PC-9 (cell line): ENCODE measurements around the gene CPNE4. TPM values are rescaled to one million over a fixed set of nuclear protein-coding genes. Genes with fewer than 3 reads are reported as not detected.

Experiments
- BruUV-seq: library from RNA; stranded (reverse); fragments of 400-500 nt; replicated peaks from 2 replicates; lab custom pipeline; 2021; lab: Mats Ljungman, UMichigan
- CTCF ChIA-PET: fragments of 300-600 bp; sonication (Branson Sonifier 250); formaldehyde crosslinking; loops from one replicate; lab custom pipeline; 2022; ENCODE audit warnings: antibody characterized with exemption; lab: Charles Lee
- POLR2A ChIA-PET: fragments of 300-600 bp; sonication (Branson Sonifier 250); formaldehyde crosslinking; loops from one replicate; lab custom pipeline; 2022; ENCODE audit warnings: antibody characterized with exemption; ENCODE audit not compliant: unreplicated experiment; lab: Charles Lee
- DNase-seq, 2 experiments: peaks; one replicate each; pipeline versions ENCODE4 v3.0.0 to v3.0.0-alpha.2; 2015 to 2022; ENCODE audit warnings: mixed read lengths in 1 of 2
- H2AFZ ChIP-seq: fragments of 200-600 bp; sonication (generic); 2 replicates; pipeline ENCODE4 v1.8.1; 2017; ENCODE audit warnings: antibody characterized with exemption
- H3F3A ChIP-seq: fragments of 200-600 bp; sonication (generic); 2 replicates; pipeline ENCODE4 v1.8.1; 2017; ENCODE audit warnings: antibody characterized with exemption, mild to moderate bottlenecking, low read depth; ENCODE audit not compliant: insufficient read depth
- H3K27ac ChIP-seq: fragments of 200-600 bp; sonication (generic); 2 replicates; pipeline ENCODE4 v1.6.1; 2016; ENCODE audit warnings: mixed run types
- H3K27me3 ChIP-seq: fragments of 200-600 bp; sonication (generic); 2 replicates; pipeline ENCODE4 v1.6.1; 2016; ENCODE audit warnings: low read depth, mixed run types; ENCODE audit not compliant: insufficient read depth
- H3K36me3 ChIP-seq: fragments of 200-600 bp; sonication (generic); 2 replicates; pipeline ENCODE4 v1.6.1; 2016; ENCODE audit warnings: low read depth, mixed run types
- H3K4me1 ChIP-seq: fragments of 200-600 bp; sonication (generic); replicated peaks from 2 replicates; pipeline ENCODE4 v1.6.1; 2016; ENCODE audit warnings: mixed run types; ENCODE audit not compliant: insufficient read depth
- H3K4me2 ChIP-seq: fragments of 200-600 bp; sonication (generic); 2 replicates; pipeline ENCODE4 v1.6.1; 2017; ENCODE audit warnings: mixed run types
- H3K4me3 ChIP-seq: fragments of 200-600 bp; sonication (generic); 2 replicates; pipeline ENCODE4 v1.6.1; 2016; ENCODE audit warnings: mixed run types
- H3K79me2 ChIP-seq: fragments of 200-600 bp; sonication (generic); 2 replicates; pipeline ENCODE4 v1.6.1; 2017; ENCODE audit warnings: low read depth, mixed run types
- H3K9me2 ChIP-seq: fragments of 200-600 bp; sonication (generic); 2 replicates; pipeline ENCODE4 v1.8.1; 2017; ENCODE audit warnings: mild to moderate bottlenecking; ENCODE audit not compliant: insufficient read depth
- H3K9me3 ChIP-seq: fragments of 200-600 bp; sonication (generic); 2 replicates; pipeline ENCODE4 v1.8.1; 2016; ENCODE audit warnings: low read depth; ENCODE audit not compliant: insufficient read depth
- H4K20me1 ChIP-seq: fragments of 200-600 bp; sonication (generic); 2 replicates; pipeline ENCODE4 v1.8.1; 2017; ENCODE audit not compliant: insufficient read depth
- EZH2 ChIP-seq: fragments of 200-600 bp; sonication (generic); IDR thresholded peaks from 2 replicates; pipeline ENCODE4 v1.8.0; 2017; ENCODE audit warnings: antibody characterized with exemption, low read depth
- intact Hi-C: fragments of 100-400 bp; cut with micrococcal nuclease; formaldehyde crosslinking; loops from one replicate; pipeline ENCODE4 v1.10.0; 2022; ENCODE audit not compliant: unreplicated experiment
- total RNA-seq: library from RNA; stranded (reverse); gene quantifications from 2 replicates; pipeline ENCODE4 v1.2.3, GENCODE V29; 2021
- TF ChIP-seq, protein P1 (sequence below): fragments of 200-600 bp; sonication (generic); conservative IDR thresholded peaks from 2 replicates; pipeline ENCODE4 v1.6.1; 2017; ENCODE audit warnings: mixed run types, antibody characterized with exemption, mild to moderate bottlenecking, moderate library complexity

Gene CPNE4
- total RNA-seq, 1 experiment from 2014 or later: 0.22 TPM

GRCh38 chr3:131883086-131883485 lies 151.7 kb downstream of the CPNE4 start:
- no peaks in the 10 kb centered on the region for H3K27me3 ChIP-seq
- no peaks in the 10 kb centered on the region for H3K36me3 ChIP-seq
- H3K9me3 ChIP-seq: no peaks in the 10 kb centered on the region
- intact Hi-C loops: no loop called here
- H4K20me1 ChIP-seq: no peaks in the 10 kb centered on the region
- peak overlapping the region; percentile 13; the same call in 1 of the 2 replicates for H3K4me2 ChIP-seq
- H3K4me3 ChIP-seq: no peak overlapping the region
- no peak overlapping the region for H3K27ac ChIP-seq
- H3K9me2 ChIP-seq: no peaks in the 10 kb centered on the region
- POLR2A ChIA-PET: no interaction called here
- H3F3A ChIP-seq: peaks cover 4% of the 10 kb centered on the region; the same call in 1 of the 2 replicates
- peaks cover 14% of the 10 kb centered on the region; the same call in 1 of the 2 replicates for H3K4me1 ChIP-seq
- no peaks in the 10 kb centered on the region for H3K79me2 ChIP-seq
- no TSS peak for BruUV-seq
- no peak for DNase-seq
- TF ChIP-seq, protein P1, sequence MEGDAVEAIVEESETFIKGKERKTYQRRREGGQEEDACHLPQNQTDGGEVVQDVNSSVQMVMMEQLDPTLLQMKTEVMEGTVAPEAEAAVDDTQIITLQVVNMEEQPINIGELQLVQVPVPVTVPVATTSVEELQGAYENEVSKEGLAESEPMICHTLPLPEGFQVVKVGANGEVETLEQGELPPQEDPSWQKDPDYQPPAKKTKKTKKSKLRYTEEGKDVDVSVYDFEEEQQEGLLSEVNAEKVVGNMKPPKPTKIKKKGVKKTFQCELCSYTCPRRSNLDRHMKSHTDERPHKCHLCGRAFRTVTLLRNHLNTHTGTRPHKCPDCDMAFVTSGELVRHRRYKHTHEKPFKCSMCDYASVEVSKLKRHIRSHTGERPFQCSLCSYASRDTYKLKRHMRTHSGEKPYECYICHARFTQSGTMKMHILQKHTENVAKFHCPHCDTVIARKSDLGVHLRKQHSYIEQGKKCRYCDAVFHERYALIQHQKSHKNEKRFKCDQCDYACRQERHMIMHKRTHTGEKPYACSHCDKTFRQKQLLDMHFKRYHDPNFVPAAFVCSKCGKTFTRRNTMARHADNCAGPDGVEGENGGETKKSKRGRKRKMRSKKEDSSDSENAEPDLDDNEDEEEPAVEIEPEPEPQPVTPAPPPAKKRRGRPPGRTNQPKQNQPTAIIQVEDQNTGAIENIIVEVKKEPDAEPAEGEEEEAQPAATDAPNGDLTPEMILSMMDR: no peak
- no peak for TF ChIP-seq EZH2
- H2AFZ ChIP-seq: no peak overlapping the region
- CTCF ChIA-PET: no interaction called here

- Histone ChIP-seq H3K27me3 (no peaks in the 10 kb centered on the region), H3K4me1 (peaks cover 14% of the 10 kb centered on the region; the same call in 1 of the 2 replicates), H3K4me3 (no peak overlapping the region), H3K79me2 (no peaks in the 10 kb centered on the region), H3K4me2 (no peak overlapping the region), H4K20me1 (no peaks in the 10 kb centered on the region), H3K9me3 (no peaks in the 10 kb centered on the region), H3K9me2 (no peaks in the 10 kb centered on the region), H3K36me3 (no peaks in the 10 kb centered on the region), H3K27ac (no peak overlapping the region), H2AFZ (no peak overlapping the region), H3F3A (peaks cover 4% of the 10 kb centered on the region; the same call in 1 of the 2 replicates)
- no peak for TF ChIP-seq EZH2
- TF ChIP-seq, protein P1: no peak
- ChIA-PET POLR2A (no interaction called here), CTCF (no interaction called here)
- BruUV-seq: no TSS peak
- intact Hi-C loops: no loop called here
- DNase-seq: no peak
These were observed 153.0 kb downstream of the CPNE4 start for GRCh38 chr3:131881777-131882176.

GRCh38 chr3:131880948-131881347 lies 153.9 kb downstream of the CPNE4 start:
- DNase-seq: no peak
- Histone ChIP-seq H3K27ac (no peak overlapping the region), H3K9me3 (no peaks in the 10 kb centered on the region), H3K79me2 (no peaks in the 10 kb centered on the region), H3K4me2 (no peak overlapping the region), H4K20me1 (no peaks in the 10 kb centered on the region), H3K9me2 (no peaks in the 10 kb centered on the region), H3K4me3 (no peak overlapping the region), H3K36me3 (no peaks in the 10 kb centered on the region), H3F3A (peaks cover 4% of the 10 kb centered on the region; the same call in 1 of the 2 replicates), H3K27me3 (no peaks in the 10 kb centered on the region), H3K4me1 (peaks cover 14% of the 10 kb centered on the region; the same call in 1 of the 2 replicates), H2AFZ (no peak overlapping the region)
- ChIA-PET CTCF (no interaction called here), POLR2A (no interaction called here)
- intact Hi-C loops: no loop called here
- TF ChIP-seq, protein P1: no peak
- TF ChIP-seq EZH2: no peak
- BruUV-seq: no TSS peak
